Measurements from ENCODE around the gene CDS1. TPM values are rescaled to one million over a fixed set of nuclear protein-coding genes. Genes with fewer than 3 reads are reported as not detected.

Gene CDS1
- total and polyA plus RNA-seq, 2 donors from 2014 or later, result 13.5 to 18.8 TPM

- Histone ChIP-seq H3K36me3 (ENCODE audit: control insufficient read depth in 2 of 3, insufficient read depth in 3 of 3, low read length in 3 of 3) (no peaks in the 10 kb centered on the region), H3K9ac (ENCODE audit: low read length in 3 of 3) (no peak overlapping the region), H3K27me3 (ENCODE audit: control insufficient read depth, insufficient read depth, low read length) (no peaks in the 10 kb centered on the region), H3K27ac (ENCODE audit: low read depth in 2 of 2, low read length in 2 of 2) (no peak overlapping the region), H3K4me3 (ENCODE audit: low read length in 3 of 3) (no peak overlapping the region), H3K9me3 (ENCODE audit: control insufficient read depth in 2 of 3, insufficient read depth in 1 of 3, low read length in 3 of 3) (no peaks in the 10 kb centered on the region), H3K4me1 (ENCODE audit: control insufficient read depth in 2 of 3, insufficient read depth in 2 of 3, low read depth in 1 of 3, low read length in 3 of 3) (no peaks in the 10 kb centered on the region)
- FAIRE-seq (no peak), DNase-seq (no peak)
- no peak for TF ChIP-seq CTCF (IDR thresholded peaks at IDR 0.05; ENCODE audit: borderline replicate concordance, extremely low read depth, insufficient read depth)
- intact Hi-C loops (cut with DNase I), result no loop called here
These were observed 49.2 kb downstream of the CDS1 start for GRCh38 chr4:84632092-84632491.

- no peak for FAIRE-seq
- no peak for DNase-seq
- no peak for TF ChIP-seq CTCF (IDR thresholded peaks at IDR 0.05; ENCODE audit: borderline replicate concordance, extremely low read depth, insufficient read depth)
- H3K4me1 ChIP-seq (ENCODE audit: control insufficient read depth in 2 of 3, insufficient read depth in 2 of 3, low read depth in 1 of 3, low read length in 3 of 3), result no peaks in the 10 kb centered on the region
- no peaks in the 10 kb centered on the region for H3K9me3 ChIP-seq (ENCODE audit: control insufficient read depth in 2 of 3, insufficient read depth in 1 of 3, low read length in 3 of 3)
- H3K9ac ChIP-seq (ENCODE audit: low read length in 3 of 3), result no peak overlapping the region
- H3K27ac ChIP-seq (ENCODE audit: low read depth in 2 of 2, low read length in 2 of 2), result no peak overlapping the region
- H3K4me3 ChIP-seq (ENCODE audit: low read length in 3 of 3), result no peak overlapping the region
- H3K36me3 ChIP-seq (ENCODE audit: control insufficient read depth in 2 of 3, insufficient read depth in 3 of 3, low read length in 3 of 3), result no peaks in the 10 kb centered on the region
- no peaks in the 10 kb centered on the region for H3K27me3 ChIP-seq (ENCODE audit: control insufficient read depth, insufficient read depth, low read length)
- intact Hi-C loops (cut with DNase I), result no loop called here
These were observed 52.0 kb downstream of the CDS1 start for GRCh38 chr4:84634961-84635360.

GRCh38 chr4:84638092-84638491 is 55.2 kb downstream of the CDS1 start:
- Histone ChIP-seq H3K4me3 (ENCODE audit: low read length in 3 of 3) (no peak overlapping the region), H3K36me3 (ENCODE audit: control insufficient read depth in 2 of 3, insufficient read depth in 3 of 3, low read length in 3 of 3) (no peaks in the 10 kb centered on the region), H3K27ac (ENCODE audit: low read depth in 2 of 2, low read length in 2 of 2) (no peak overlapping the region), H3K4me1 (ENCODE audit: control insufficient read depth in 2 of 3, insufficient read depth in 2 of 3, low read depth in 1 of 3, low read length in 3 of 3) (no peaks in the 10 kb centered on the region), H3K27me3 (ENCODE audit: control insufficient read depth, insufficient read depth, low read length) (no peaks in the 10 kb centered on the region), H3K9me3 (ENCODE audit: control insufficient read depth in 2 of 3, insufficient read depth in 1 of 3, low read length in 3 of 3) (no peaks in the 10 kb centered on the region), H3K9ac (ENCODE audit: low read length in 3 of 3) (no peak overlapping the region)
- DNase-seq (no peak), FAIRE-seq (no peak)
- intact Hi-C loops (cut with DNase I), result no loop called here
- TF ChIP-seq CTCF (IDR thresholded peaks at IDR 0.05; ENCODE audit: borderline replicate concordance, extremely low read depth, insufficient read depth), result no peak

DNA sequence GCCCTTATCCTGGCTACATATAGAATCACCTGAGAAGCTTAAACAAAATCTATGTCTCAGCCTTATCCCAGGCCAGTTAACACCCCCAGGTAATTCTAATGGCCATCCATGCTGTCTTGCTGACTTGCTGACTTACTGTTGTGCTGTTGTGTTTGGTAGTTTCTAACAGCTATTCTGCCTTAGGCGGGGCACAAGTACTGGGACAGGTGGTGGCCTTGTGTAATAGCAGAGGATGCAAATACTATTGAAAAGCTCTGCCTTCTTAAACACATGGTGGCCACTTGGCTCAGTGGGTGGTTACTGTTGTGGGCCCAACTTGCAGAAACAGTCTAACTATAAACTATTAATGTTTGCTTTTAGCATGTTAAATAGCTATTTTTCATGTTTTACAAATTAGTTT is 56.2 kb downstream of the CDS1 start:
- no peak for FAIRE-seq
- H3K27ac ChIP-seq (ENCODE audit: low read depth in 2 of 2, low read length in 2 of 2), result no peak overlapping the region
- no peak overlapping the region for H3K4me3 ChIP-seq (ENCODE audit: low read length in 3 of 3)
- no peak for DNase-seq
- H3K4me1 ChIP-seq (ENCODE audit: control insufficient read depth in 2 of 3, insufficient read depth in 2 of 3, low read depth in 1 of 3, low read length in 3 of 3), result no peaks in the 10 kb centered on the region
- H3K36me3 ChIP-seq (ENCODE audit: control insufficient read depth in 2 of 3, insufficient read depth in 3 of 3, low read length in 3 of 3), result no peaks in the 10 kb centered on the region
- H3K9me3 ChIP-seq (ENCODE audit: control insufficient read depth in 2 of 3, insufficient read depth in 1 of 3, low read length in 3 of 3), result no peaks in the 10 kb centered on the region
- no peak overlapping the region for H3K9ac ChIP-seq (ENCODE audit: low read length in 3 of 3)
- intact Hi-C loops (cut with DNase I), result no loop called here
- no peak for TF ChIP-seq CTCF (IDR thresholded peaks at IDR 0.05; ENCODE audit: borderline replicate concordance, extremely low read depth, insufficient read depth)
- H3K27me3 ChIP-seq (ENCODE audit: control insufficient read depth, insufficient read depth, low read length), result no peaks in the 10 kb centered on the region
